ENCODE measurements around the gene FHOD3. TPM values are rescaled to one million over a fixed set of nuclear protein-coding genes. Genes with fewer than 3 reads are reported as not detected.

FHOD3 gene
- total RNA-seq, 3 donors from 2014 or later = 2.7 to 14.4 (median 4.0) TPM

GRCh38 chr18:36561046-36561445, 263.5 kb downstream of the FHOD3 start:
- TF ChIP-seq CTCF (IDR thresholded peaks at IDR 0.05) = no peak
- no peak overlapping the region for H3K4me3 ChIP-seq
- intact Hi-C loops (cut with DNase I, micrococcal nuclease) = no loop called here
- no peaks in the 10 kb centered on the region for H3K9me3 ChIP-seq
- DNase-seq = no peak
- ATAC-seq = no peak
- H3K36me3 ChIP-seq (ENCODE audit: low read depth) = no peaks in the 10 kb centered on the region
- no peaks in the 10 kb centered on the region for H3K4me1 ChIP-seq (ENCODE audit: low read depth)

- ATAC-seq (no peak), DNase-seq (no peak)
- intact Hi-C loops (cut with DNase I, micrococcal nuclease) = no loop called here
- Histone ChIP-seq H3K4me1 (ENCODE audit: low read depth) (no peaks in the 10 kb centered on the region), H3K36me3 (ENCODE audit: low read depth) (no peaks in the 10 kb centered on the region), H3K4me3 (no peak overlapping the region), H3K9me3 (no peaks in the 10 kb centered on the region)
- no peak for TF ChIP-seq CTCF (IDR thresholded peaks at IDR 0.05)
Measured at GRCh38 chr18:36564841-36565240, 267.3 kb downstream of the FHOD3 start.

GRCh38 chr18:36567800-36568199, 270.3 kb downstream of the FHOD3 start:
- intact Hi-C loops (cut with DNase I, micrococcal nuclease) = no loop called here
- no peak for ATAC-seq

GRCh38 chr18:36568487-36568886, 271.0 kb downstream of the FHOD3 start:
- ATAC-seq = no peak
- intact Hi-C loops (cut with DNase I, micrococcal nuclease) = no loop called here
- H3K36me3 ChIP-seq (ENCODE audit: low read depth) = no peaks in the 10 kb centered on the region
- no peak for DNase-seq
- TF ChIP-seq CTCF (IDR thresholded peaks at IDR 0.05) = no peak
- H3K4me3 ChIP-seq = no peak overlapping the region
- H3K9me3 ChIP-seq = no peaks in the 10 kb centered on the region
- peaks cover 4% of the 10 kb centered on the region for H3K4me1 ChIP-seq (ENCODE audit: low read depth)

More at GRCh38 chr18:36567800-36568199, 270.3 kb downstream of the FHOD3 start:
- Histone ChIP-seq H3K36me3 (ENCODE audit: low read depth) (no peaks in the 10 kb centered on the region), H3K4me1 (ENCODE audit: low read depth) (peaks cover 4% of the 10 kb centered on the region), H3K9me3 (no peaks in the 10 kb centered on the region), H3K4me3 (no peak overlapping the region)
- no peak for TF ChIP-seq CTCF (IDR thresholded peaks at IDR 0.05)
- no peak for DNase-seq

GRCh38 chr18:36572135-36572856, 274.8 kb downstream of the FHOD3 start:
- Histone ChIP-seq H3K9me3 (no peaks in the 10 kb centered on the region), H3K4me3 (no peak overlapping the region), H3K4me1 (ENCODE audit: low read depth) (peaks cover 4% of the 10 kb centered on the region), H3K36me3 (ENCODE audit: low read depth) (no peaks in the 10 kb centered on the region)
- ATAC-seq (peak; percentile 69), DNase-seq (peak in 1 of 3 donors; percentile 82)
- TF ChIP-seq CTCF (IDR thresholded peaks at IDR 0.05) = no peak
- intact Hi-C loops (cut with DNase I, micrococcal nuclease) = loop anchor here in 1 of 2 donors (10.0 kb wide), 1 partner anchor 93 kb away; no protein-coding TSS in a partner anchor

Data from mucosa of descending colon (tissue), 3 donors.